ENCODE measurements around the gene ZBTB12. TPM values are rescaled to one million over a fixed set of nuclear protein-coding genes. Genes with fewer than 3 reads are reported as not detected.
"Not testable (repeated sequence)": the region's sequence is repeated elsewhere in the genome, so short reads cannot be mapped to it uniquely, and the experiment has no call there.

Gene ZBTB12
- total and polyA plus RNA-seq, 2 experiments from 2014 or later: 4.4 TPM; not detected in 1

- peaks cover 4% of the 10 kb centered on the region for H3K4me1 ChIP-seq (ENCODE audit: insufficient read depth)
Measured at GRCh38 chr6:31915756-31916155, 13.9 kb upstream of the ZBTB12 start.

GRCh38 chr6:31915351-31915750 is 13.5 kb upstream of the ZBTB12 start:
- Histone ChIP-seq H3K4me3 (no peak overlapping the region), H2AFZ (no peak overlapping the region)

More at GRCh38 chr6:31915756-31916155, 13.9 kb upstream of the ZBTB12 start:
- TF ChIP-seq EZH2 (IDR thresholded peaks at IDR 0.05; ENCODE audit: borderline replicate concordance): no peak
- TF ChIP-seq EZH2phosphoT487 (IDR thresholded peaks at IDR 0.05; ENCODE audit: low read depth, severe bottlenecking, unreplicated experiment): no peak
- no peak for TF ChIP-seq CTCF (IDR thresholded peaks at IDR 0.05; ENCODE audit: poor library complexity)
- 85% methylated on average over 6 of the region's 6 CpGs for WGBS (ENCODE audit: low lambda C conversion rate, missing lambda C conversion rate)
- H3K4me2 ChIP-seq: no peak overlapping the region
- H3K9me3 ChIP-seq (ENCODE audit: low read depth): no peaks in the 10 kb centered on the region
- H3K27ac ChIP-seq: no peak overlapping the region
- no peaks in the 10 kb centered on the region for H3K9me2 ChIP-seq (replicated peaks; ENCODE audit: insufficient read depth)
- no peaks in the 10 kb centered on the region for H3K79me2 ChIP-seq
- no peaks in the 10 kb centered on the region for H3K36me3 ChIP-seq (replicated peaks; ENCODE audit: insufficient read depth, low read depth)
- no peaks in the 10 kb centered on the region for H3K27me3 ChIP-seq
- no peak overlapping the region for H3K4me3 ChIP-seq
- DNase-seq (ENCODE audit: low spot score): no peak
- no peaks in the 10 kb centered on the region for H4K20me1 ChIP-seq (ENCODE audit: insufficient read depth, poor library complexity, severe bottlenecking)
- H2AFZ ChIP-seq: no peak overlapping the region

GRCh38 chr6:31911826-31912585 is 10.1 kb upstream of the ZBTB12 start:
- H3K4me1 ChIP-seq (ENCODE audit: insufficient read depth): no peaks in the 10 kb centered on the region
- WGBS (ENCODE audit: low lambda C conversion rate, missing lambda C conversion rate): 80% methylated on average over 11 of the region's 11 CpGs
- H2AFZ ChIP-seq: no peak overlapping the region
- H3K4me3 ChIP-seq: no peak overlapping the region
- no peaks in the 10 kb centered on the region for H4K20me1 ChIP-seq (ENCODE audit: insufficient read depth, poor library complexity, severe bottlenecking)
- TF ChIP-seq CTCF (IDR thresholded peaks at IDR 0.05; ENCODE audit: poor library complexity) (no peak), EZH2 (IDR thresholded peaks at IDR 0.05; ENCODE audit: borderline replicate concordance) (no peak), EZH2phosphoT487 (IDR thresholded peaks at IDR 0.05; ENCODE audit: low read depth, severe bottlenecking, unreplicated experiment) (no peak)
- no peaks in the 10 kb centered on the region for H3K36me3 ChIP-seq (replicated peaks; ENCODE audit: insufficient read depth, low read depth)
- H3K4me2 ChIP-seq: no peak overlapping the region
- H3K79me2 ChIP-seq: no peaks in the 10 kb centered on the region
- H3K9me3 ChIP-seq (ENCODE audit: low read depth): no peaks in the 10 kb centered on the region
- no peaks in the 10 kb centered on the region for H3K9me2 ChIP-seq (replicated peaks; ENCODE audit: insufficient read depth)
- no peak for DNase-seq (ENCODE audit: low spot score)
- H3K27me3 ChIP-seq: no peaks in the 10 kb centered on the region
- H3K27ac ChIP-seq: no peak overlapping the region

More at GRCh38 chr6:31915351-31915750, 13.5 kb upstream of the ZBTB12 start:
- DNase-seq (ENCODE audit: low spot score): no peak
- Histone ChIP-seq H3K4me1 (ENCODE audit: insufficient read depth) (no peaks in the 10 kb centered on the region), H4K20me1 (ENCODE audit: insufficient read depth, poor library complexity, severe bottlenecking) (no peaks in the 10 kb centered on the region), H3K79me2 (no peaks in the 10 kb centered on the region), H3K9me2 (replicated peaks; ENCODE audit: insufficient read depth) (no peaks in the 10 kb centered on the region), H3K27me3 (no peaks in the 10 kb centered on the region), H3K4me2 (no peak overlapping the region), H3K27ac (no peak overlapping the region), H3K36me3 (replicated peaks; ENCODE audit: insufficient read depth, low read depth) (no peaks in the 10 kb centered on the region), H3K9me3 (ENCODE audit: low read depth) (no peaks in the 10 kb centered on the region)
- no peak for TF ChIP-seq EZH2 (IDR thresholded peaks at IDR 0.05; ENCODE audit: borderline replicate concordance)
- no peak for TF ChIP-seq CTCF (IDR thresholded peaks at IDR 0.05; ENCODE audit: poor library complexity)
- TF ChIP-seq EZH2phosphoT487 (IDR thresholded peaks at IDR 0.05; ENCODE audit: low read depth, severe bottlenecking, unreplicated experiment): no peak

- H3K9me2 ChIP-seq (replicated peaks; ENCODE audit: insufficient read depth); H3K27ac ChIP-seq; H3K79me2 ChIP-seq; H2AFZ ChIP-seq; H3K4me1 ChIP-seq (ENCODE audit: insufficient read depth); H3K4me2 ChIP-seq; H4K20me1 ChIP-seq (ENCODE audit: insufficient read depth, poor library complexity, severe bottlenecking); DNase-seq (ENCODE audit: low spot score); H3K4me3 ChIP-seq; H3K27me3 ChIP-seq; H3K36me3 ChIP-seq (replicated peaks; ENCODE audit: insufficient read depth, low read depth); H3K9me3 ChIP-seq (ENCODE audit: low read depth): not testable (repeated sequence)
- WGBS (ENCODE audit: low lambda C conversion rate, missing lambda C conversion rate): 79% methylated on average over 7 of the region's 7 CpGs
Measured at GRCh38 chr6:31909298-31909697, 7.4 kb upstream of the ZBTB12 start.

Data from hepatocyte (in vitro differentiated cells).